Colonic mucosa (tissue), 4 donors: ENCODE data around the gene SLC28A3. TPM values are rescaled to one million over a fixed set of nuclear protein-coding genes. Genes with fewer than 3 reads are reported as not detected.

ENCODE experiments used
- DNase-seq: peaks from one replicate; pipeline ENCODE4 v3.0.0-alpha.2; 2020
- H3K27ac ChIP-seq: fragments of 200-600 bp; one replicate; pipeline ENCODE4 v1.8.0; 2021
- H3K27me3 ChIP-seq: fragments of 200-600 bp; one replicate; pipeline ENCODE4 v1.8.0; 2021
- H3K36me3 ChIP-seq: fragments of 200-600 bp; one replicate; pipeline ENCODE4 v1.8.0; 2021
- H3K4me1 ChIP-seq: fragments of 200-600 bp; one replicate; pipeline ENCODE4 v1.8.0; 2021; ENCODE audit warnings: mild to moderate bottlenecking
- H3K4me3 ChIP-seq: fragments of 200-600 bp; one replicate; pipeline ENCODE4 v1.8.0; 2021
- H3K9ac ChIP-seq, 2 donors: one replicate each; pipeline ENCODE4 v1.7.0; 2013; ENCODE audit warnings: control low read depth in 2 of 2, low read depth in 2 of 2, low read length in 2 of 2
- H3K9me3 ChIP-seq: fragments of 200-600 bp; one replicate; pipeline ENCODE4 v1.8.0; 2021
- CTCF ChIP-seq: fragments of 200-600 bp; IDR thresholded peaks from one replicate; pipeline ENCODE4 v1.8.0; 2022; ENCODE audit warnings: antibody characterized with exemption, mild to moderate bottlenecking
- intact Hi-C: fragments of 100-400 bp; cut with DNase I; formaldehyde crosslinking; loops from one replicate; pipeline ENCODE4 v1.14.1; 2022
- total RNA-seq, 2 donors: library from RNA; stranded (reverse); fragmentation: NEBNext Ultra II Directional in 1 of 2; extraction: Animal tissue kit (Norgen Biotek cat#: 25700) in 1 of 2; gene quantifications; one replicate each; pipeline ENCODE4 v1.2.1, GENCODE V29; 2021
- donor health status: healthy.
- donor health status: DM: no; HTN: no; CAD: no.
- donor health status: DM: no; HTN: no; CAD: no.

SLC28A3 gene
- total RNA-seq, 2 donors from 2014 or later, result 2.9 to 4.7 TPM

- Histone ChIP-seq H3K27ac (no peak overlapping the region), H3K36me3 (no peaks in the 10 kb centered on the region), H3K27me3 (no peaks in the 10 kb centered on the region), H3K9me3 (no peaks in the 10 kb centered on the region), H3K4me1 (peaks cover 3% of the 10 kb centered on the region), H3K4me3 (no peak overlapping the region), H3K9ac (no peak overlapping the region)
- peak; percentile 51 for DNase-seq
- intact Hi-C loops, result no loop called here
- no peak for TF ChIP-seq CTCF
Measured at GRCh38 chr9:84338792-84339191, 1.8 kb downstream of the SLC28A3 start.

GRCh38 chr9:84337252-84337651 lies 3.3 kb downstream of the SLC28A3 start:
- DNase-seq, result peak; percentile 33
- H3K9me3 ChIP-seq, result no peaks in the 10 kb centered on the region
- no peaks in the 10 kb centered on the region for H3K27me3 ChIP-seq
- no peak overlapping the region for H3K9ac ChIP-seq
- H3K4me3 ChIP-seq, result no peak overlapping the region
- H3K27ac ChIP-seq, result no peak overlapping the region
- peaks cover 3% of the 10 kb centered on the region for H3K4me1 ChIP-seq
- intact Hi-C loops, result no loop called here
- no peak for TF ChIP-seq CTCF
- no peaks in the 10 kb centered on the region for H3K36me3 ChIP-seq

- Histone ChIP-seq H3K4me1 (no peaks in the 10 kb centered on the region), H3K9ac (no peak overlapping the region), H3K27ac (no peak overlapping the region), H3K36me3 (no peaks in the 10 kb centered on the region), H3K4me3 (no peak overlapping the region), H3K9me3 (no peaks in the 10 kb centered on the region), H3K27me3 (no peaks in the 10 kb centered on the region)
- no peak for TF ChIP-seq CTCF
- peak; percentile 58 for DNase-seq
- intact Hi-C loops, result no loop called here
Measured at GRCh38 chr9:84331119-84331809, 9.3 kb downstream of the SLC28A3 start.

- no peak for DNase-seq
- H3K27ac ChIP-seq, result no peak overlapping the region
- TF ChIP-seq CTCF, result no peak
Measured at GRCh38 chr9:84330246-84330645, 10.3 kb downstream of the SLC28A3 start.

GRCh38 chr9:84327184-84327583 lies 13.4 kb downstream of the SLC28A3 start:
- H3K4me3 ChIP-seq, result no peak overlapping the region
- DNase-seq, result no peak
- no peaks in the 10 kb centered on the region for H3K27me3 ChIP-seq
- intact Hi-C loops, result no loop called here
- no peaks in the 10 kb centered on the region for H3K36me3 ChIP-seq
- H3K9me3 ChIP-seq, result no peaks in the 10 kb centered on the region
- TF ChIP-seq CTCF, result no peak
- no peak overlapping the region for H3K9ac ChIP-seq
- H3K27ac ChIP-seq, result no peak overlapping the region
- no peaks in the 10 kb centered on the region for H3K4me1 ChIP-seq

More at GRCh38 chr9:84330246-84330645, 10.3 kb downstream of the SLC28A3 start:
- H3K9ac ChIP-seq, result no peak overlapping the region
- intact Hi-C loops, result no loop called here
- H3K27me3 ChIP-seq, result no peaks in the 10 kb centered on the region
- H3K36me3 ChIP-seq, result no peaks in the 10 kb centered on the region
- H3K4me1 ChIP-seq, result no peaks in the 10 kb centered on the region
- H3K9me3 ChIP-seq, result no peaks in the 10 kb centered on the region
- no peak overlapping the region for H3K4me3 ChIP-seq
